Measurements from ENCODE around the gene KIAA1328.

- no peak for TF ChIP-seq CTCF (IDR thresholded peaks at IDR 0.05)
- no peak for TF ChIP-seq REST (IDR thresholded peaks at IDR 0.05; ENCODE audit: insufficient read depth in 1 of 2, low read depth in 2 of 2, low read length in 1 of 2)
- no peak for TF ChIP-seq POLR2AphosphoS5 (IDR thresholded peaks at IDR 0.05; ENCODE audit: low read depth, low read length)
- TF ChIP-seq SIN3A (IDR thresholded peaks at IDR 0.05; ENCODE audit: borderline replicate concordance, insufficient read depth, low read depth, low read length): no peak
Measured at GRCh38 chr18:37260367-37261093, 431.6 kb downstream of the KIAA1328 start.
